GM18498 (cell line): ENCODE measurements around the gene SEC23A.
"Not testable (repeated sequence)": the region's sequence is repeated elsewhere in the genome, so short reads cannot be mapped to it uniquely, and the experiment has no call there.

ENCODE experiments used
- ATAC-seq: cut with Tn5 transposase; IDR thresholded peaks from one replicate; pipeline ENCODE4 v1.9.1; 2021; ENCODE audit warnings: mild to moderate bottlenecking, moderate library complexity; ENCODE audit not compliant: unreplicated experiment

The SEC23A gene

GRCh38 chr14:39094515-39094914 is 8.5 kb downstream of the SEC23A start:
- no peak for ATAC-seq

GRCh38 chr14:39091716-39092115 is 11.3 kb downstream of the SEC23A start:
- no peak for ATAC-seq

- no peak for ATAC-seq
Measured at GRCh38 chr14:39090548-39091111, 12.4 kb downstream of the SEC23A start.

GRCh38 chr14:39087493-39087892 is 15.5 kb downstream of the SEC23A start:
- ATAC-seq: no peak

GRCh38 chr14:39085933-39086332 is 17.1 kb downstream of the SEC23A start:
- ATAC-seq: no peak

GRCh38 chr14:39083127-39083526 is 19.9 kb downstream of the SEC23A start:
- no peak for ATAC-seq

GRCh38 chr14:39080886-39081285 is 22.1 kb downstream of the SEC23A start:
- no peak for ATAC-seq

- ATAC-seq: no peak
Measured at GRCh38 chr14:39071096-39071495, 31.9 kb downstream of the SEC23A start.

GRCh38 chr14:39069923-39070322 is 33.1 kb downstream of the SEC23A start:
- no peak for ATAC-seq

GRCh38 chr14:39069169-39069805 is 33.7 kb downstream of the SEC23A start:
- not testable (repeated sequence) for ATAC-seq

- ATAC-seq: peak; percentile 99
Measured at GRCh38 chr14:39060818-39061437, 42.1 kb downstream of the SEC23A start.

GRCh38 chr14:39055786-39056474 is 47.1 kb downstream of the SEC23A start:
- no peak for ATAC-seq

GRCh38 chr14:39052869-39053454 is 50.1 kb downstream of the SEC23A start:
- ATAC-seq: not testable (repeated sequence)

- ATAC-seq: no peak
Measured at GRCh38 chr14:39050389-39050788, 52.6 kb downstream of the SEC23A start.

GRCh38 chr14:39045889-39046288 is 57.1 kb downstream of the SEC23A start:
- not testable (repeated sequence) for ATAC-seq

GRCh38 chr14:39043352-39043943 is 59.6 kb downstream of the SEC23A start:
- ATAC-seq: no peak

GRCh38 chr14:39040529-39040928 is 62.5 kb downstream of the SEC23A start:
- no peak for ATAC-seq

GRCh38 chr14:39038542-39038941 is 64.5 kb downstream of the SEC23A start:
- no peak for ATAC-seq

GRCh38 chr14:39036760-39037159 is 66.3 kb downstream of the SEC23A start:
- ATAC-seq: no peak

GRCh38 chr14:39035336-39035735 is 67.7 kb downstream of the SEC23A start:
- no peak for ATAC-seq
